A673 (cell line): ENCODE results near the gene H2BK1.

Experiments
- EZH2 ChIP-seq: fragments of 200-600 bp; sonication (generic); IDR thresholded peaks from 2 replicates; pipeline ENCODE4 v1.6.1; 2017; ENCODE audit warnings: borderline replicate concordance, low read depth, mild to moderate bottlenecking, mixed read lengths, antibody characterized with exemption, low read length; ENCODE audit not compliant: poor library complexity, severe bottlenecking
- TF ChIP-seq, protein P1 (sequence below): fragments of 300-800, 200-600 bp; sonication (generic); conservative IDR thresholded peaks from 2 replicates; pipeline ENCODE4 v1.5.1; 2017; ENCODE audit warnings: low read depth, mild to moderate bottlenecking, antibody characterized with exemption, low read length, moderate library complexity, mixed read lengths

DNA sequence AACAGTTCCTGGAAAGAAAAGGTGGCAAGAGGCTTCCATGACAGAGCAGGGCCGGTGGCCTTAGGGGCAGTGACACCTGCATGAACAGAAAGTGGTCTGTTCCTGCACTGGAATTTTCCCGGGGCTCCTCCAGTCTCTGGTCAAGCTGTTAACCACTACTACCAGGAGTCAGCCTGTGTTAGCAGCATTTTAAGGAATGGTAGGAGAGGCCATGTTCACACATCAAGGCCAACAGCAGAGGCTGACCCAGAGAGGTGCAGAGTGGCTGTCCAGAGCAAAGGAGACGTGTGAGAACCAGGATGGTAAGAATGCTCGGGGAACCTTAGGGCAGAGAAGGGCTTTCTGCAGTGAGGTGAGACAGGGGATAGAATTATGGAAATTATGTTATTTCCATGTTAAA is 8.5 kb downstream of the H2BK1 start:
- TF ChIP-seq, protein P1, sequence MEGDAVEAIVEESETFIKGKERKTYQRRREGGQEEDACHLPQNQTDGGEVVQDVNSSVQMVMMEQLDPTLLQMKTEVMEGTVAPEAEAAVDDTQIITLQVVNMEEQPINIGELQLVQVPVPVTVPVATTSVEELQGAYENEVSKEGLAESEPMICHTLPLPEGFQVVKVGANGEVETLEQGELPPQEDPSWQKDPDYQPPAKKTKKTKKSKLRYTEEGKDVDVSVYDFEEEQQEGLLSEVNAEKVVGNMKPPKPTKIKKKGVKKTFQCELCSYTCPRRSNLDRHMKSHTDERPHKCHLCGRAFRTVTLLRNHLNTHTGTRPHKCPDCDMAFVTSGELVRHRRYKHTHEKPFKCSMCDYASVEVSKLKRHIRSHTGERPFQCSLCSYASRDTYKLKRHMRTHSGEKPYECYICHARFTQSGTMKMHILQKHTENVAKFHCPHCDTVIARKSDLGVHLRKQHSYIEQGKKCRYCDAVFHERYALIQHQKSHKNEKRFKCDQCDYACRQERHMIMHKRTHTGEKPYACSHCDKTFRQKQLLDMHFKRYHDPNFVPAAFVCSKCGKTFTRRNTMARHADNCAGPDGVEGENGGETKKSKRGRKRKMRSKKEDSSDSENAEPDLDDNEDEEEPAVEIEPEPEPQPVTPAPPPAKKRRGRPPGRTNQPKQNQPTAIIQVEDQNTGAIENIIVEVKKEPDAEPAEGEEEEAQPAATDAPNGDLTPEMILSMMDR = no peak
- TF ChIP-seq EZH2 = no peak
